Mucosa of stomach (tissue), 1 donor: Measurements from ENCODE around the gene ARHGEF3.

Source experiments
- H3K27me3 ChIP-seq: one replicate; pipeline ENCODE4 v1.7.0; 2013; ENCODE audit warnings: mild to moderate bottlenecking, low read length; ENCODE audit not compliant: control insufficient read depth, insufficient read depth
- H3K36me3 ChIP-seq: one replicate; pipeline ENCODE4 v1.7.0; 2013; ENCODE audit warnings: low read length; ENCODE audit not compliant: control insufficient read depth, insufficient read depth
- H3K4me1 ChIP-seq: one replicate; pipeline ENCODE4 v1.7.0; 2013; ENCODE audit warnings: mild to moderate bottlenecking, low read length; ENCODE audit not compliant: control insufficient read depth, insufficient read depth
- H3K4me3 ChIP-seq: one replicate; pipeline ENCODE4 v1.7.0; 2013; ENCODE audit warnings: low read length
- H3K9ac ChIP-seq: one replicate; pipeline ENCODE4 v1.7.0; 2013; ENCODE audit warnings: mild to moderate bottlenecking, low read length, moderate library complexity
- H3K9me3 ChIP-seq: one replicate; pipeline ENCODE4 v1.7.0; 2013; ENCODE audit warnings: mild to moderate bottlenecking, low read length, moderate library complexity; ENCODE audit not compliant: control insufficient read depth
- donor health status: Pancreatic carcinoma.

Gene ARHGEF3

DNA sequence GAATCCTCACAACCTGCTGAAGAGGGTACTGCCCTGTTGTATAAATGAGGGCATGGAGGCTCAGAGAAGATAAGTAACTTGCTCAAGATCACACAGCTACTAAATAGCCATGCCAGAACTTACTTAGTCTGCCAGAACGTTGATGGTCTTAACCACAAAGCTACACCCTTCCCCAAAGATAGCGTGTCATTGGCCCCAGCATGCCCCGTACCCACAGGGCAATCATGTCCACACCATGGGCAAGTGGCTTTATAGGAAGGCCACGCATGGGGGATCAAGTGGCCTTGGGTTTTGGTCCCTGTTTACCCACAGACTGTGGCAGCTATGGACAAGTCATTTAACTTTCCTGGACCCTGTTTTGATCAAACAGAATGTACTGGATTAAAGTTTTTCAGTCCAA is 15.9 kb upstream of the ARHGEF3 start:
- Histone ChIP-seq H3K4me3 (no peak overlapping the region), H3K27me3 (no peaks in the 10 kb centered on the region), H3K4me1 (peaks cover 11% of the 10 kb centered on the region), H3K9ac (no peak overlapping the region), H3K36me3 (no peaks in the 10 kb centered on the region), H3K9me3 (no peaks in the 10 kb centered on the region)

GRCh38 chr3:56816061-56816460 is 14.3 kb upstream of the ARHGEF3 start:
- no peak overlapping the region for H3K4me3 ChIP-seq
- no peaks in the 10 kb centered on the region for H3K27me3 ChIP-seq
- no peak overlapping the region for H3K9ac ChIP-seq

DNA sequence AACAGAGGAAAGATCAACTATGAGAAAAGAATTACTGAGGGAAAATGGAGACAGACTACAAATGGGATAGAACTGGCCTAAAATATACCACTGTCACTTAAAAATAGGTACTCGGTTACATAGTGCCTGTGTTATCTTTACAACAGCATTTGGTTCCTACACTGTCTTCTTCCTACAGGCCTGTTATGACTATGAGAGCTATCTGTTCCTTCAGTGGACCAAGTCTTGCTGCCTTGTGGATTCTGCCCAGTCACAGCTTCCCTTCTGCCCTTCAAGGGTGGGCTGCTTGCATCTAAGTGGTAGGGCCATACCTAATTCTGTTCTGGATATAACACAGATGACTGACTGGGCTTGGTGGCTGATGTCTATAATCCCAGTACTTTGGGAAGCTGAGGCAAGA is 13.8 kb upstream of the ARHGEF3 start:
- H3K4me3 ChIP-seq = no peak overlapping the region
- H3K9me3 ChIP-seq = no peaks in the 10 kb centered on the region
- no peaks in the 10 kb centered on the region for H3K27me3 ChIP-seq
- H3K4me1 ChIP-seq = peaks cover 15% of the 10 kb centered on the region
- H3K9ac ChIP-seq = no peak overlapping the region
- no peaks in the 10 kb centered on the region for H3K36me3 ChIP-seq

More at GRCh38 chr3:56816061-56816460, 14.3 kb upstream of the ARHGEF3 start:
- H3K9me3 ChIP-seq = no peaks in the 10 kb centered on the region
- peaks cover 15% of the 10 kb centered on the region for H3K4me1 ChIP-seq
- H3K36me3 ChIP-seq = no peaks in the 10 kb centered on the region

DNA sequence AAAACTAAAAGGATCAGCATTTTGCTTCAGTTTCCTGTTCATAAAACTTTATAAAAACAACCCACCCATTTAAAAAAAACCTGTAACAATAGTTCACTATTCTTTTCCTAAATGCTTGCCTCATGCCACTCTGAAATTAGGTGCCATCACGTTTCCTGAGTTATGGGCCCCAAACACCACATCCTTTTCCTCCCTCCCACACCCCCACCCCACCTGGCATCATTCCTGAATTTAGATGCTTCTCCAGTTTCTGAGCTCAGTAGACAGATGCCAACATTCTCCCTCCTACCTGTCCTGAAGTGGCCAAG is 11.9 kb upstream of the ARHGEF3 start:
- Histone ChIP-seq H3K4me3 (no peak overlapping the region), H3K9ac (no peak overlapping the region), H3K9me3 (no peaks in the 10 kb centered on the region), H3K36me3 (no peaks in the 10 kb centered on the region), H3K27me3 (no peaks in the 10 kb centered on the region), H3K4me1 (peaks cover 6% of the 10 kb centered on the region)

GRCh38 chr3:56812754-56813652 is 11.3 kb upstream of the ARHGEF3 start:
- Histone ChIP-seq H3K36me3 (no peaks in the 10 kb centered on the region), H3K27me3 (no peaks in the 10 kb centered on the region), H3K9me3 (no peaks in the 10 kb centered on the region)

DNA sequence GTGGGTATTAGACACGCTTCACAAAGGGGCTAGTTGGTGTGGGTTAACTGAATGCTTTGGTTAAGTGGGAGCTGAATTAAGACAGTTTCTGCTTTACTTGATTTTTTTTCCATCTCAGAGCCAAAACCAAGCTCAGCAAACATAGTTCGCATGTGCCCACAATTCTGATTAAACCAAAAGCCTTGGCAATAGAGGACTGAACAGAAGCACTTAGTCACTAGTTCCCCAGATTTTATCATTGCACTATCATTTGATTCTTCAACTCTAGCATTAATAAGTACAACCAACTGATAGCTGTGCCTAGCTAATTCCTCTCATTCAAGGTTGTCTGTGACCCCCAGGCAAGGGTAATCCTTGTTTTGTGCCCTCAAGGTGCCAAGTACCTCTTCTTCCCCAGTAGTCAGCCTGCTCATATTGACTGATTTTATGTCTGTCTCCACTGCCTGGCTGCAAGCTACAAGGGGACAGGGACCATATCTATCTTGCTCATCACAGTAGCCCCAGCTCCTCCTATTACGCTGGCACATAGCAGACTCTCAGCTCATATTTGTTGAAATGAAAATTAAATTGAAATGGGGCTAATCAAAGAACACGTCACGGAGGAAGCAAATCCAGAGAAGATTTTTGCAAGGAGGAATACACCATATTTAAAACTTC is 9.9 kb upstream of the ARHGEF3 start:
- no peak overlapping the region for H3K9ac ChIP-seq
- H3K9me3 ChIP-seq = no peaks in the 10 kb centered on the region
- no peak overlapping the region for H3K4me3 ChIP-seq
- no peaks in the 10 kb centered on the region for H3K36me3 ChIP-seq
- H3K27me3 ChIP-seq = no peaks in the 10 kb centered on the region
- H3K4me1 ChIP-seq = peaks cover 4% of the 10 kb centered on the region

More at GRCh38 chr3:56812754-56813652, 11.3 kb upstream of the ARHGEF3 start:
- H3K4me3 ChIP-seq = no peak overlapping the region
- H3K4me1 ChIP-seq = peaks cover 4% of the 10 kb centered on the region
- H3K9ac ChIP-seq = no peak overlapping the region

DNA sequence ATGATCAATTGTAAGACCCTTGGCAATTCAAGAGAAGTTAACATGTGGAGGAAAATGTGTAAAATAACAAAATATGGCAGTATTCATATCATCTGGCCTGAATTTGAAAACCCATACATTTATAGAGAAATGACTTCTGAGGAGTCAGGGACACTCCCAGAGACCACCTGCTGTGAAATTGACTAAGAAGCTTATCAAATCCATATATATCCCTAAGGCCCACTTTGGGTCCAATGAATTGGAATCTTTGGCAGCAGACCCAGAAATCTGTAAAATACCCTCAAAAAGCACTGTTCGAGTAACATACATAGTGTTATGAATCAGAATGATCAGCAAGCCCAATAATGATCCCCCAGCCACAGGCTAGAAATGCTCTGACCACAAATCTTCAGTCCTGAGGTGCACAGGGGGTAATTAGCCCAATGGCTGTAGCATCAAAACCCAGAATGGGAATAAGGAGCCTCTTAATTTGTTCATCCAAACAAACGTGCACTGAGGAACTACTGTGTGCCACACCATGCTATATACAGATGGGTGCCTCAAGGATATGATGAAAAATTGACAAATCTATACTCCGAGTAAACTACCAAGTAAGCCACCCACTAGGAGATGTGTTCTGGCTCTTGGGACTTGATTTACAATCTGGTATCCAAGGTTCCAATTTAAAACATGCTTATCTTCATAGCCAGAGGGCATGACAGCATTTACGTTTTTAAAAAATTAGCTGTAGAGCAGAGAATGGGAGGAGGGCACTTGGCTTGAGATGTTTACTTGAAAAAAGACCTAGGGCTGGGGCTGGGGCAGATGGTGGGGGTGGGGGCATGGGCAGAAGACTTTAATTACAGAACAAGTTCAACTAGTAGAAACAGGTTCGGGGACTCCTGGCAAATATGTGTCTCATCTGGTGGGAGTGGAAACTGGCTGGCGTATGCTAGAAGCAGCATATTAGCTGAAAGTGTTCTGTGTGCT is 9.1 kb upstream of the ARHGEF3 start:
- no peaks in the 10 kb centered on the region for H3K36me3 ChIP-seq
- no peaks in the 10 kb centered on the region for H3K9me3 ChIP-seq
- no peaks in the 10 kb centered on the region for H3K27me3 ChIP-seq
- peaks cover 4% of the 10 kb centered on the region for H3K4me1 ChIP-seq
- H3K9ac ChIP-seq = no peak overlapping the region
- H3K4me3 ChIP-seq = no peak overlapping the region

DNA sequence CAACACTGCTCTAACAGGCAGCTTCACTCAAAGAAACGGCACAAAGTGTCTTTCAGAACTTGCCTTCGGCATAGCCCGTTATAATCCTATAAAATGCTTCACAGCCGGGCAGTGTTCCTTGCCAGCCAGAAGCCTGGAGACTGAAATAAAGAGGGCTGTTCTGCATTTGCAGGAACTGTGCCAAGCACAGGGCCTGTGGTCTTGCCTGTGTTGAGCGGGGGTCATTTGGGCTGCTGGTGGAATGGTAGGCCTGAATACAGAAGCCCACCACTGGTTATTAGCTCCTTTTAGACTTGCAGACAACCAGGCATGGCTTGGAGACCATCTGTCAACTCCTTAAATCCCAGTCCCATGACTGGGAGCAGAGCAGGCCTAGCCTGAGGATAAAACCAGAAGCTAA is 4.7 kb upstream of the ARHGEF3 start:
- H3K9me3 ChIP-seq = no peaks in the 10 kb centered on the region
- H3K4me3 ChIP-seq = no peak overlapping the region
- no peaks in the 10 kb centered on the region for H3K36me3 ChIP-seq
- no peak overlapping the region for H3K9ac ChIP-seq
- no peaks in the 10 kb centered on the region for H3K27me3 ChIP-seq
- peaks cover 9% of the 10 kb centered on the region for H3K4me1 ChIP-seq

DNA sequence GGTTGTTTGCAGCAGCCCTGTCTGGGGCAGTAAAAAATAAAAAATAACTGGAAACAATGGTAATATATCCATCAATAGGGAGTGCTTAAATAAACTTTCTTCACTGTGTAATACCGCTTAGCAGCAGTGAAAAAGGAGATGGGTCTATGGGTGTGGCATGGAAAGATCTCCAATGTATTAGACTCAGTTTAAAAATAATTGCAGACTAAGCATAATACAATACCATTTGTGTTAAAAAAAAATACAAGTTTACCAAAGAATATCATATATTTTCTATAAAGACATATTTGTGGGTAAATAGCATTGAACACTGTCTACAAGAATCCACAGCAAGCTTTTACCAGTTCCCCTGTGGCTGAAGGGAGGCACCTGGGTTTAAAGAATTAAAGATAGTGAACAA is 1.0 kb upstream of the ARHGEF3 start:
- no peaks in the 10 kb centered on the region for H3K9me3 ChIP-seq
- peaks cover 4% of the 10 kb centered on the region for H3K27me3 ChIP-seq
- no peaks in the 10 kb centered on the region for H3K36me3 ChIP-seq
- no peak overlapping the region for H3K9ac ChIP-seq
- no peak overlapping the region for H3K4me3 ChIP-seq
- H3K4me1 ChIP-seq = peaks cover 35% of the 10 kb centered on the region

DNA sequence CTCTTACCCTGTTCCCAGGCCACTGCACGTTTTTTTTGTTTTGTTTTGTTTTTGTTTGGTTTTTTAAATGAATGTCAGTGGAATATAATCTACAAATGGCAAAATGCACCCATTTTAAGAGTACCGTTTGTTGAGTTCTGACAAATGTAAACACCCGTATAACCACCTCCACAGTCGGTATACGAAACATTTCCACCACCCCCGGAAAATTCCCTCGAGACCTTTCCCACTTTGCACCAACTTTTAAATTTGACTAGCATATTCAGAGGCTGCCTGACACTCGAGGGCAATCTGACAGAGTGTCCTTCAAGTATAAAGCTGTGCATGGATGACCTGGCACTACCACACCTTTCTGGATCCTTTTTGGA is 613 bp upstream of the ARHGEF3 start:
- H3K9me3 ChIP-seq = no peaks in the 10 kb centered on the region
- H3K9ac ChIP-seq = peak overlapping the region; percentile 38
- peak overlapping the region; percentile 44 for H3K4me3 ChIP-seq
- H3K36me3 ChIP-seq = no peaks in the 10 kb centered on the region
- H3K4me1 ChIP-seq = peaks cover 39% of the 10 kb centered on the region
- peaks cover 4% of the 10 kb centered on the region for H3K27me3 ChIP-seq

DNA sequence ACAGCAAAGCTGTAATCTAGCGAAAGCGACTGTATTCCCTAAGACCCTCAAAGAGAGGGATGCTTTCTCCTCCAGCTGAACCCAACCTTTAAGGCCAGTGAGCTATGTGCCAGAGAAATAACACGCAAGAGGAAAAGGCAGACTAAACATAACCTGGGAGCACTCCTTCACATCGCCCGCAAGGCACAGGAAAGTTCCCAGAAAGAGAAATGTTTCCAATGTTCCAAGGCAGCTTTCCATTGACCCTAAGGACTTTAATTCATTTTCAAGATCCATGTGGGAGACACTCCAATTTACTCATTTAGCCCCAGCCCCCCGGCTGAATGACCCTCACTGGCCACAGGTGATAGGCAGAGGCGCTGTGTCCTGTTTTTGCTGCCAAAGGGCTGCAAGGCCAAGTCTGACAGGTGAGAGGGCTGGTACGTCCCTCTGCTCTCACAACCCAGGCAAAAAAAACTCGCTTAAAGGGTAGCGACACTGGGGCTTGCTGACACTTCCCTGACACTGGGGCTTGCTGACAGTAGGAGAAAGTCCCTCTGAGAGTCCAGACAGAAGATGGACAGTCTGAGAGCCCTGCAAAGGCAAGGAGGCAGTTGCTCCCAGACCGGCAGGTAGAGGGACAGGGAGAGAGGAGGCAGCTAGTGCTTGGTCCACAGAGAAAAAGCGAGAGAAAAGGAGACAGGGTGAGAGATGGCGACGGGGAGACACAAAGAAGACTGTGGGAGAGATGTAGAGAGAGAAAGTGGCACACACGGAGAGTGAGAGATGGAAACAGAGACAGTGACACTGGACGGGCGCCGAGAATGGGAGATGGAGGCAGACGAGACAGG is 702 bp downstream of the ARHGEF3 start:
- Histone ChIP-seq H3K36me3 (no peaks in the 10 kb centered on the region), H3K9ac (peak overlapping the region; percentile 71), H3K9me3 (no peaks in the 10 kb centered on the region), H3K4me3 (peak overlapping the region; percentile 28), H3K27me3 (peaks cover 4% of the 10 kb centered on the region), H3K4me1 (peaks cover 46% of the 10 kb centered on the region)
